Amygdala (tissue), 56 donors: ENCODE data around the gene RPA3.
A peak's percentile ranks its signal among the peaks of the same experiment; 100 is the strongest.

Experiments used
- DNase-seq, 56 donors: peaks; one replicate each; lab custom pipeline; 2025; lab: John Stamatoyannopoulos, UW

Gene RPA3

DNA sequence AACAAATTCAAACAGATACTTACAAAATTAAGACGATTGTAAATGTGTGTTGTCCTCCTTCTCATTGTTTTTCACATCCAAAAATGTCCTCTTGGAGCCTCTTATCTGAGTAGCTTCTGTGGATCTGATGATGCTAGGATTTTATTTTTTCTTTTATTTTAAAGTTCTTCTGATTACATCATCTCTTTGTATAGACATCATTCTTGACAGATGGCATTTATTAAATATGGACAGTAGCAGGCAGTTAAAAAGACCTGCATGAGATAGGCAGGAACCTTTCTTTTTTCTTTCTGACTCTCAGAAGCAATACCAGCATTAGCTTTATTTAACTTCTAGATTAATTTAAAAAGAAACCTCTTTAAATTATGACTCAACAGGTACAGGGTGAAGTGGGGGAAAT, at the start of gene RPA3:
Gene RPA3 (minus strand): TSS at position 116 of the 400 bp plus-strand sequence. CDS start 78,189 bp downstream, outside the sequence.
- DNase-seq = no peak

DNA sequence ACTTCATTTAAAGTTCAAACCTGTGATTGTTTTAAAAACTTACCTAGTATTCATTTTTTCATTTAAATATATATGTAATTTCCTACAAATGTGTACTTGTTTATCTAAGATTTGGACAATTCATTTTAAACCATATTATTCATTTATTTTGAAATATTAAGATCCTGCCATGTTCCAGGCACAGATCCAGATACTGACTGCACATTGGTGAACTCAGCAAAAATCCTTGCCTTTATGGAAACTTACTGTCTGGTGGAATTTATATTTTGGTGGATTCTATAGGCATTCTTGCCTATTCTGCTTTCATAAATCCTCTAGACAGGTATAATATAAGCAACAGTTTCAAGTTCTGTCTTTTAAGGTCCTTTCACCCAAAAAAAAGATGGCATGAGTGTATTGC, 48.3 kb upstream of the RPA3 start:
- DNase-seq = no peak

DNA sequence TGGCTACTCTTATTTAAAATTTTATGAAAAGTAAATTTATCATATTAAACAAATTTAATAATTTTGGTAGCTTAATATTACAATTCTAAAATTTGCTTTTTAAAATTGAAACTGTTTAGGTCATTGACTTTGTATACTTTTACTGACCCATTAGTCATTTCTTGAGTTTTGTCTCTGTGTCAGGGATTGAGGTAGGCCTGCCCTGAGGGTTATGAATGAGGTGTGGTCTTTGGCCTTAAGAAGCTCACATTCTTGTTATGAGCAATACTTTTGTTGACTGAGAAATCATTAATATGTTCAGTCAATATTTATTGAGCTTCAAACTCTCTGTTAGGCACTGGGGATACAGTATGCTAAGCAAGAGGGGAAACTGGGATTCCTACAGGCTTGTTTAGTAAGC, 47.0 kb upstream of the RPA3 start:
- DNase-seq = no peak

DNA sequence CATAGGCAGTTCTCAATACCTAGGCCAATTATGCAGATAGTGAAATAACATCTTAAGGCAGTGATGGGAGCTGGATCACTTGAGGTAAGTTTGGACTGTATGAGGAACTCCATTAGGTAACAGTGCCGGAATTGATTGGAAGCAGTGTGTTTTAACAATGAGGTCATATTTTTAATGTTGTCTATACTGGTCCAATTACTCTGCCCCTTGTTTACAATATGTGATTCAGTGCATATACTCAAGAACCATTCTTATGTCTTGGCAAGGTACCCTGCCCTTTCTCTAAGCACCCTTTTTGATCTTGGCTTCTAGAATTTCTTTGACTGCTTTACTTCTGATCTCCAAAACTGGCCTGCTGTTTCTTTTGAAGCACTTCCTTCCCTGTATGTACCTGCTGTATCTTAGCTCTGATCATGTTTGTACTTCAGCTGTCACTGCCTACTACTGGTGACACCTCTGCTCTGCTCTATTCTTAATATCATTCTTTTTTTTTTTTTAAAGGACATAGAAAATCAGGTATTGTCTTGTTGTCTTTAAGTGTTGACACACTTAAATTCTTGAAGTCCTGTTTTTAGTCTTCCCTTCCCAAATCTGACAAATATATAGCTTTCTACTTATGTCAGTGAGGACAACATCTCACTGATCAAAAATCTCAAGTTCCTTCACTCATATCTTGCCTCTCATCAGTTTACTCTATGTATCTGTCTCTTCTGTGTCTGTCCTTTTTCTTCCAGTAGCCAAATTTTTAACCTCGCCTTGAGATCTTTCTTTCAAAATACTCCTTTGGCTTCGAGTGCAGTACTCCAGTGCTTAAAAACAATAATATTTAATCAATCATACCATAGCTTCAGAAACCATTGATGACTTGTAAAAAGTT, 46.4 kb upstream of the RPA3 start:
- no peak for DNase-seq

DNA sequence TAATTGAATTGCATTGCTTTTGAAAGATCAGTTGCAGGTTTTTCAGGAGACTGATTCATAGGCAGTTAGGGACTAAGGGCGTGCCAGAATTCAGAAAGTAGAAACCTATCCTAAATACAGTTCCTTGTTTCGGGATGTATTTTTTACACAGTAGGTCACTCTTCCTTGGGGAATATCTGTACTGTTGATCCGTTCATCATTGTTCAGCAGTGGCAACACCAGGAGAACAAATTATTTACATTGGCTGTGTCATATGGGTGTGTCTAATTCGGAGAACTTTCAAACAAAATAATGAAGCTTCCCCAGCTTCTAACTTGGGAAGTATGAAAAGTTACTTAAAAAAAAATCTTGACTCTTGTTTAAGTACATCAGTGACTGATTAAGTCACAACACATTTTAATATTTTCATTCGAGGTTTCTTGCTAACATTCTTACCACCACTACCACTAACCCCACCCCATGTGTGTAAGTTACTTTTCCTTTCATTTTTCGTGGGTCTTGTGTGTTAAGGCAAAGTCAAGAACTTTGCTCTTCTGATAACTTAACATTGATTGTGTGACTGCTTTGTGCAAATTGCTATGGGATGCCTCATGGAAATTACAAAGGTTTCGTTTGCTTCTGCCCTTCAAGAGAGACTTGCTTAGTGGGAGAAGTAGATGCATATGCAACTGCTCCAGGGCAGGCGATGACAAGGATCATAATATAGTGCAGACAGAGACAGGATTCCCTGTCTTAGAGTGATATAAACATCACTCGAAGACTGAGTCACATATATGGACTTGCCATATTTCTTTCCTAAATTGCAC, 43.8 kb upstream of the RPA3 start:
- no peak for DNase-seq

DNA sequence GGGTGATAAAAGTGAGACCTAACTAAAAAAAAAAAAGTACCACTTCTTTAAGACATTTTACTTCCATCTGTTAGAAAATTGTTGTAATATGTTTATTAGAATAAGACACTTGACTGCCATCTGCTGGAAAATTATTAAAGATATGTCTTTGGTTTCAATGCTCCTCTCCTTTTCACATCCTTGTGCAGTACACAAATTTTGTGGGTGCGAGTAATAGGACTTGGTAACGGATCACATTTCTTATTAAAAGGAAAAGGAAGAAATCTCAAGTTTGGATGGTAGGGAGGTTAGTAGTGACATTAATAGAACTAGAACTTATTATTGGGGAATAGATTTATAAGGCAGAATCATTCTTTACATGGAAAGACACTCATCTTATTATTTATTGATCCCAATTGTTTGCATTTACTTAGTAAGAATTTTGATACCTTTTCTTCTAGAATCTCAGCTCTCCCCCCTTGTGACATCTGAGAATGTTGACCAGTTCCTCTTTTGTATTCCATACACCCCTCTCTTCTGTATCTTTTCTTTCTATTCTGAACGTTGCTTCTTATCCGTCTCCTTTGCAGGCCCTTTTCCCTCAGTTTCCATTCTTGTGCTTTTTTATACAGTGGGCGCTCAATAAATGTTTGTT, 43.0 kb upstream of the RPA3 start:
- peak in 1 of 56 donors; percentile 23 for DNase-seq

DNA sequence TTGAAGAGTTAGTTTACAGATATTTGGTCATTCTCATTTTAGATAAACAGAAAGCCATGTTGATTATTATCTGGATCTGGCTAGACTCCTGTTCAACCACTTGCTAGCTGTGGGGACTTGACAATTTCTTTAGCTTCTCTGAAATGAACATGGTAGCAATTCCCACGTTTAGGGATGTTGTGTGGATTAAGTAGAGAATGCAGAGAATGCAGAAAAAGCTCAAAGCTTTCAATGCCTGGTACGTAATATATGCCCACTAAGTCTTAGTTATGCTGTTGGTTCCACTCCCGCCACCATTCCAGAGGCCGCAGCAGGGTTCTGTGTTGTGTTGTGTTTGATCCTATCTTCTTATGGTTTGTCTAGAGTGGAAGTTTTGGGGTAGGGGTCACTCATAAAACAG, 39.2 kb upstream of the RPA3 start:
- DNase-seq = no peak

DNA sequence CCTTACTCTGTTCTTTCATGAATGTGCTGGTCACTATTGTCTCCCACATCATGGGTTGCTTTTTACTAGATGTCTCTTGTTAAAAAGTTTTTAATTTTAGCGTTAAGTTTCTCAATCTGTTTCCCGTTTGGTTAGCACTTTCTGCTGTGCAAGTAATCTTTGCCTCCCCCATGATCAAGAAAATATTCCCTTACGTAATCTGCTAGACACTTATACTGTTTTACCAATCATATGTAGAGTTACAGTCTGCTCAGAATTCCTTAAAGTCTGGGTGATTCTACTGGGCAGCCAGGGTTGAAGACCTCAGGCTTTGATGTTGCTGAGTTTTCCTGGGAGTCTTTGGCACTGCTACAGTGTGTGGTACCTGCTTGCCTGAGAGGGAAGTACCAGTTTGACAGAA, 38.2 kb upstream of the RPA3 start:
- no peak for DNase-seq

DNA sequence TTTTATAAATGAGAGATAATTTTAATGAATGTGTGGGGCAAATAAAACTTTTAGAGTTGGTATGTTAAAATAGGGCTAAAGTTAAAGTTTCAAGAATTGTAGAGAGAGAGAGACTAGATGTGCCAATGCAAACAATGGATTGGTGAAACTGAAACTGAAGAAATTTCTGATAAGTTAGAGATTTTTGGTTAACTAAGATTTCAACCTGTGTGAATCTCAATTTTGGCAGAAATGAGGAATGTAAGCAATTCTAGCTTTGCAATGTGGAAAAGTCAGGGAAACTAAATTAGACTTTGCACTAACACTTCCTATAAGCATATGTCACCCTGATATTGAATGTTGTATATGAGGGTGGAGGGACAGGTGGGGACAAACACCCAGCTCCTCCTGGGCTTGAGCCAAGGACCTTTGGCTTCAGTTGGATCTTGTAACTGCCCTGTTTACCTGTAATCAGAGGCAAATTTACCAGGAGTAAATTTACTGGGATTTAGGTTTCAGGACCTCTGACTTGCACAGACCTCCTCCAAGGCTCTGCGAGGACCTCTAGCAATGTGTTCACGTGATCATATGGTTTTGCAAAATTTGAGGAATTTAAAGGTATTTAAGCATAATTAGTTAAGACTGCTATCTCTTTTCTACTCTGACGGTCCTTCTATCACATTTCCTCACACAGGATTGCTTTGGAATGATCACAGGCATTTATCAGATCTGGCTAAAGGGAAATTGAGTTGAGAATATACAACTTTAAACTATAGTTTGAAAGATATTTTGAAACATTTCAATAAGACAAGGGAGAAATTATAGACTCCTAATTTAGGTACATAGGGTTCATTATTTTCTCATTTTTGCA, 33.1 kb upstream of the RPA3 start:
- no peak for DNase-seq

DNA sequence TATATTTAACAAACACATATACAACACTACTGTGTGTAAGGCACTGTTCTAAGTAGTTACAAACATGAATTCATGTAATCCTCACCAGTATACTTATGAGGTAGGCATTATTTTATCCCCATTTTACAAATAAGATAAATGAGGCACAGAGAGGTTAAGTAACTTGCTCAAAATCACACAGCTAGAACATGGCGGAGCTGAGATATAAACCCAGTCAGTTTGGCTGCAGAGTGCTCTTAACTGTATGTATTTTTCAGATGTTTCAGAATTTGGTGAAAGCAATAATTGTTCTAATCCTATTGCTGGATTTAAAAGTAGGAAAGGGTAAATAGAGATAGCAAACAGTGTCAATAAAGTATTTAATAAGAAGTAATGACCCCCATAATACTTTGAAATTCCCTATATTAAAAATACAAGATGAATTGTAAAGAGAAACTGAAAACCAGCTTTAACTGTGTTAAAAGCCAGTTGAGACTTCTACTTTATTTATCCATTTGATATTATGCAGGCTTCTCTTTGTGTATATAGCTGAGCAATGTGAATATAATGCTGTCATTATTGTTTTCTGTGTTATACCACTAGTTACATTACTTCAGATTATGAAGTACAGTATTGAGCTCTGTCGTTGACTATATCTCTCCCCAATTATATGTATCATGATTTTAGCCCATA, 32.3 kb upstream of the RPA3 start:
- no peak for DNase-seq

DNA sequence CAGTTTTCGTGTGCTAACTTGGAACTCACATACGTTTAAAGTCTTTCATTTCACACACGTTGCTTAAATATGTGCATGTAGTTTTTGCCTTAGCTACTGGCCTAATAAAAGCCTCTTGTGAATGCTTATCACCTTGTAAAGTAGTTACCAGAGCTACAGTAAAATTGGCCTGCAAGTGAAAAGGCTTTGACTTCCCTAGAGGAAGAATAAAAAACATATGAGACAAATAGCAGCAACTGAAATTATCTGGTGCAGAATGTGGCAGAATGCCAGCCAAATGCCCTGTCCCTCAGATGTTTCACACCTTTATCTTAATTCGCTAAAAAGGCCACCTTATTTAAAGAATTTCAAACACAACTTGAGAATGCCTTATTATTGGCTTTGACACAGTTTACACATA, 28.1 kb upstream of the RPA3 start:
- DNase-seq = no peak

DNA sequence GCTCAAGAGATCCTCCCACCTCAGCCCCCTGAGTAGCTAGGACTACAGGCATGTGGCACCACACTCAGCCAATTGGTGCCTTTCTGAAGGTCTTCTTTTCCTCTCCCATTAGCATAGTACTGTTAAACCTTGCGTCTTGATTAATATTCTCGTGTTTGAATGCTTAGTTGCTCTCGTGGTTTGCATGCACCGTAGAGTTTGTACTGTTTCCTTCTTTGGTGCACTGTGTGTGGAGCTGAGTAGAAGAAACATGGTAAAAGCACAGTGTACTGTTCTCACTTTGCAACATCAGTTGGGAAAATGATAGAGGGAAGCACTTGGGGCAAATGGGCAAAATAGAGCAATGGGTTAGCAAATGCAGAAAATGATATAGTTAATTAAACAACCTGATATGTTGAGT, 27.6 kb upstream of the RPA3 start:
- DNase-seq = no peak

DNA sequence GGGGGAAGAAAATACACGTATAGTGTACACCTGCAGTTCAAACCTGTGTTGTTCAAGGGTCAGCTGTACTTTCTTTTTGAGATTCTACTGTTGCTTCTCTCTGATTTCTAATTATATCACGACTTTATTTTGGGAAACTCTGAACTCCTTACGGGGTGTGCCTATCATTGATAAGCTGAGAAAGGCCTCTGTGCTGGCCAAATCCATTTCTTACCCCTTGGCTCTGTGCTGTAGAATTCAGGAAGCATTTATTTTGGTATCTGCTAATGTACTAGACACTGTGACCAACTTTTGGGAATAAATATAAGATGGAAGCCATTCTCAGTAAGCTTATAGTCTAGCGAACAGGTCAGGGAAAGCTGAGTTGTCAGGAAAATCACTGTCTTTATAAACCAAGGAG, 26.9 kb upstream of the RPA3 start:
- DNase-seq = no peak

DNA sequence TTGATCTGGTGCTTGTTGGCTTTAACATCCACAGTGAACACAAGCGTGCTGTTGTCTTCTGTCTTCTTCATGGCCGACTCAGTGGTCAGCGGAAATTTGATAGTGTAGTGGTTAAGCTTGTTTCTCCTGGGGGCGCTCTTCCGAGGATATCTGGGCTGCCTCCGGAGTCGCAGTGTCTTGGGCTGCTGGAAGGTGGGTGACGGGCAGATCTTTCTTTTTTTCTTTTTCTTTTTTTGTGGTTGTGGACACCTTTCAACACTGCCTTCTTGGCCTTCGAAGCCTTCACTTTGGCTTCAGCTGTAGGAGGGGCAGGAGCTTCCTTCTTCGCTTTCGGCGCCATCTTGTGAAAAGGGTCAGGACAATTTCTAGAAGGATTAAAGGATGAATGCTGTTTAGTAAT, 23.8 kb upstream of the RPA3 start:
- DNase-seq = no peak

DNA sequence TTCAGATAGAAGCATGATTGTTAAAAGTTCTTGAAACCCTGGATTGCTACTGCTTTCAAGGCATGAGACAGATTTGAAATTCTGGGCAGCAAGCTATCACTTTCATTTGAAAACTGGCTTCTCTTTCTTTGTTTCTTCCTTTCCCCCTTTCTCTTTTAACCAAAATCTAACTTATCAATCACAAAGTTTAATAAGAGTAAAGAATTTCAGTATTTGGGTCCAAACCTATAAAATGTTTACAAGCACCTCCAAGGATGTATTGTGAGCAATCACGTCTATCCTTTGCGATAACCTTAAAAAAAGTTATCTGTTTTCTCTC, 21.6 kb upstream of the RPA3 start:
- no peak for DNase-seq

DNA sequence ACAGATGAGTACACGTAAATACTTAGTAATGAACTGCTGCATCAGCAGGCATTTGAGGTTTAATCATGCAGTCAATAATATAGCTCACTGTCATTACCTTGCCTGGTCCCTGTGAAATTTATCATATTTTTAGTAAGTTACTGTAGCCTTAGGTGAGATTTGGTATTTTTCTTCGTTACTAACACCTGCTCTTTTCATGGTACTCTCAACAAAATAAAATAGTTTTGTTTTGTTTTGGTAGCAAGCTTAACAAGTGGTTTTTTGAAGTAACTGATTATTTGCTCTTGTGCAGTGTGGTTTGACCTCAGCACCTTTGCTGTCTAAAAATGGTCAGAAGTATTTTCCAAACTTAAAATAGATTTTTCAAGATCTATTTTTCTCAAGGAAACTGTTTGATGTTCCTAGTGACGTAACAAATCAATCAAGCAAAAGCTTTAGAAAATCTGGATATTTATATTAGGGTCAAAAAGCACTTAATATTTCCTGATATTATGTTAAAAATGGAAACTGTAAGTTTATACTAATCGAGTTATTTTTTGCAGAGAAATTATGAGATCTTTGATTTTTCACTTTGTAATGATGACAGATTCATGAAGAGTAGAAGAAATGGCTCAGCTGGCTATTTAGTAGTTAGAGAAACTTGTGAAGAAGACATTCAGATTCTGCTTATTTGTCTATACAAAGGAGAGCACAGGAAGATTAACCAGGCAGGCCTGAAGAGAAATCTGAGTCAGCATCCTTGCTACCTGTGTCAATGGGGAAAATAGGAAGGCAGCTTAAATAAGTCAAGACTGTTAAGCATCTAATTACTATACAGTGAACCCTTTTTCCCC, 21.0 kb upstream of the RPA3 start:
- DNase-seq = no peak

DNA sequence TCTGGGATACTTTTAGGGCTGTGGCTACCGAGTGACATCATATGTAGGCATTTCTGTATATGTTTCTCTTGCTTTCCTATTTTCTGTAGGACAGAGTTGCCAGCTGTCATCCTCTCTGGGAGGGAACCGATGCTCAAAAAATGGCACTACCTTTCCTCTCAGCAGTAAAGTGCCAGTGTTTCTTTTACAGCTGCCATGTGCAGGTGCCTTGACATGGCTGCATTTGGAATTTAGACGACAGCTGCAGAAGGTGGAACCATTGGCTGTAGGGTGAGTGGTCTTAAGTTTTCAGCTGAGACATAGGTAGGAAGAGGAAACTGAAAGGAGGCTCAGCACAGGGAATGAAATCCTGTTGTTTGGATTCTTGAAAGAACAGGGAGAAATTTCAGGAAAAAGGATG, 20.2 kb upstream of the RPA3 start:
- DNase-seq = no peak

DNA sequence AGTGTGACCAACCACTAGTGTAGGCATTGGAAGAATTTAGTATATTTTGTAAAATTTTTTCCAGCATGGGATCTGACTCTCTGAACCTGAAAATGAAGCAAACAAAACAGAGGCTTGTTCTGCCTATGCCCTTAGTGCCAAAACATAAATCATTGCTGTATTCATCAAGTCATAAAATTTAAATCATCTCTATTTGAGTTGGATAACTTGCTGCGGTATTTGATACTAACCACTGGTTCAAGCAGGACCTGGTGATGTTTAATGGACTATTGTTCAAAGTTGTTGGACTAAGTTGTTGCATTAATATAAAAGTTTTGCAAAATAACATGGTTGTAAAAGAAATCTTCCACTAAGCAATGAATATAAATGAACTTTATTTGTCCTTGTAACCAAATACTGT, 19.8 kb upstream of the RPA3 start:
- DNase-seq = no peak

DNA sequence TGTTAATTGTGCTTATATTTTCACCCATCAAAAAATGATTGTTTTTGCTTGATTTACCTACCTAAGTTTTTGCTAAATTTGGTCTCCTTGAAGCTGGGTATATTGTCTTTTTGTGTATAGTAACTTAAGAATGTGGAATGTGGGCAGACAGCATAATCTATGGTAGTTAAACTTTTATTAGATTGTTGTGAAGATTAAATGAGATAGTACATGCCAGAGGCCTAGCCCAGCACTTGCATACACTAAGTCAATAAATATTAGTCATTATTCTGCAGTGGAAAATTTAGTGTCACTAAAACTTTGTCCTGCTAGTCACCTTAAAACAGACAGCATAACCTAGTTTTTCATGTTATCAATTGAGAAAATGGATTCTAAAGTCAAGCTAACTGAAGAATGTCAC, 19.3 kb upstream of the RPA3 start:
- DNase-seq = no peak
